Naive thymus-derived CD4-positive, alpha-beta T cell (primary cell): Measurements from ENCODE around the gene DHX34. TPM values are rescaled to one million over a fixed set of nuclear protein-coding genes. Genes with fewer than 3 reads are reported as not detected.

ENCODE experiments used
- ATAC-seq: fragments of 150-1000 bp; cut with Tn5 transposase; 2 replicates; pipeline ENCODE4 v1.10.0; 2021; ENCODE audit warnings: mild to moderate bottlenecking, moderate library complexity
- CTCF ChIA-PET: fragments of 350-600 bp; sonication (Branson Sonifier 250); formaldehyde crosslinking; loops from one replicate; lab custom pipeline; 2021; ENCODE audit warnings: antibody characterized with exemption; lab: Charles Lee
- POLR2A ChIA-PET: fragments of 350-600 bp; sonication (Branson Sonifier 250); formaldehyde crosslinking; loops from one replicate; lab custom pipeline; 2021; ENCODE audit warnings: antibody characterized with exemption, inconsistent platforms; lab: Charles Lee
- DNase-seq, 9 donors: peaks; one replicate each; pipeline versions ENCODE4 v3.0.0 to v3.0.0-alpha.2; 2020 to 2022; ENCODE audit warnings: mixed read lengths in 1 of 9
- H3K27ac ChIP-seq: one replicate; pipeline ENCODE4 v1.7.0; 2013; ENCODE audit warnings: mild to moderate bottlenecking, low read depth, low read length, moderate library complexity
- H3K27me3 ChIP-seq, 2 donors: one replicate each; pipeline ENCODE4 v1.7.0; 2013; ENCODE audit warnings: low read length in 2 of 2, mild to moderate bottlenecking in 2 of 2, moderate library complexity in 2 of 2; ENCODE audit not compliant: control insufficient read depth in 2 of 2, insufficient read depth in 2 of 2
- H3K36me3 ChIP-seq, 3 experiments: 1 replicate in 2 of 3; 2 replicates in 1 of 3; pipeline ENCODE4 v1.7.0; 2013; ENCODE audit warnings: low read length in 3 of 3, mild to moderate bottlenecking in 3 of 3, moderate library complexity in 1 of 3; ENCODE audit not compliant: insufficient read depth in 3 of 3, control insufficient read depth in 2 of 3
- H3K4me1 ChIP-seq, 2 donors: one replicate each; pipeline ENCODE4 v1.7.0; 2013; ENCODE audit warnings: low read length in 2 of 2, mild to moderate bottlenecking in 2 of 2, moderate library complexity in 1 of 2; ENCODE audit not compliant: control insufficient read depth in 2 of 2, insufficient read depth in 2 of 2
- H3K4me3 ChIP-seq: 2 replicates; pipeline ENCODE4 v1.7.0; 2013; ENCODE audit warnings: mild to moderate bottlenecking, low read length
- H3K9me3 ChIP-seq, 3 experiments: 1 replicate in 2 of 3; 2 replicates in 1 of 3; pipeline ENCODE4 v1.7.0; 2013; ENCODE audit warnings: low read length in 3 of 3; ENCODE audit not compliant: control insufficient read depth in 2 of 3
- H3K27ac Mint-ChIP-seq, 9 donors: one replicate each; pipeline ENCODE4 v1.8.0; 2020 to 2022; ENCODE audit warnings: mixed read lengths in 9 of 9, mild to moderate bottlenecking in 8 of 9, moderate library complexity in 5 of 9, inconsistent platforms in 2 of 9
- H3K27me3 Mint-ChIP-seq, 5 donors: one replicate each; pipeline ENCODE4 v1.8.0; 2021 to 2022; ENCODE audit warnings: mixed read lengths in 5 of 5, mild to moderate bottlenecking in 1 of 5
- H3K36me3 Mint-ChIP-seq, 5 donors: one replicate each; pipeline ENCODE4 v1.8.0; 2020 to 2022; ENCODE audit warnings: mixed read lengths in 5 of 5, mild to moderate bottlenecking in 3 of 5, inconsistent platforms in 1 of 5
- H3K4me1 Mint-ChIP-seq, 7 donors: one replicate each; pipeline ENCODE4 v1.8.0; 2020 to 2022; ENCODE audit warnings: mixed read lengths in 7 of 7, mild to moderate bottlenecking in 3 of 7, inconsistent platforms in 1 of 7
- H3K4me3 Mint-ChIP-seq, 10 donors: one replicate each; pipeline ENCODE4 v1.8.0; 2020 to 2022; ENCODE audit warnings: mild to moderate bottlenecking in 10 of 10, mixed read lengths in 10 of 10, moderate library complexity in 6 of 10, inconsistent platforms in 2 of 10
- H3K9me3 Mint-ChIP-seq, 11 donors: one replicate each; pipeline ENCODE4 v1.8.0; 2020 to 2022; ENCODE audit warnings: mixed read lengths in 11 of 11, mild to moderate bottlenecking in 4 of 11, inconsistent platforms in 1 of 11, moderate library complexity in 1 of 11
- intact Hi-C, 2 donors: fragments of 100-400 bp; cut with micrococcal nuclease; formaldehyde crosslinking; loops; one replicate each; pipeline ENCODE4 v1.15.1; 2023
- polyA plus RNA-seq, 2 donors: library from polyadenylated mRNA; unstranded; fragments of 300-500 nt; fragmentation: Illumina TruSeq; gene quantifications; one replicate each; pipeline ENCODE4 v1.2.3, GENCODE V29; 2021
- total RNA-seq, 6 experiments: library from RNA in 5 of 6; stranded (reverse) in 5 of 6; gene quantifications; 1 replicate in 5 of 6; 2 replicates in 1 of 6; pipeline ENCODE4 v1.2.3 and lab custom pipeline; 2021 to 2026

DHX34 gene
- total and polyA plus RNA-seq, 7 experiments from 2014 or later = 3.7 to 31.6 (median 16.9) TPM

- Histone ChIP-seq H3K36me3 (peaks cover 0 to 90% (median 10%) of the 10 kb centered on the region in 3 experiments), H3K9me3 (no peaks in the 10 kb centered on the region), H3K27ac (no peak overlapping the region), H3K4me3 (no peak overlapping the region), H3K27me3 (no peaks in the 10 kb centered on the region), H3K4me1 (no peaks in the 10 kb centered on the region)
- DNase-seq = no peak
- intact Hi-C loops = no loop called here
- ChIA-PET CTCF (interaction anchor here (0.6 kb wide), 1 partner anchor 418 kb away, joined by 3 read pairs; no protein-coding TSS in a partner anchor), POLR2A (no interaction called here)
- Mint-ChIP-seq H3K27me3 (no peaks in the 10 kb centered on the region), H3K9me3 (no peaks in the 10 kb centered on the region), H3K4me1 (peaks cover 0 to 9% (median 0%) of the 10 kb centered on the region in 7 donors), H3K4me3 (no peak overlapping the region), H3K27ac (no peak overlapping the region), H3K36me3 (peaks cover 3 to 31% (median 9%) of the 10 kb centered on the region in 5 donors)
- ATAC-seq = no peak
Measured at GRCh38 chr19:47372603-47373002, 23.5 kb downstream of the DHX34 start.

GRCh38 chr19:47373246-47374240, 24.4 kb downstream of the DHX34 start:
- intact Hi-C loops = no loop called here
- H3K4me1 Mint-ChIP-seq = peaks cover 0 to 9% (median 0%) of the 10 kb centered on the region in 7 donors
- H3K9me3 Mint-ChIP-seq = no peaks in the 10 kb centered on the region
- Histone ChIP-seq H3K4me1 (no peaks in the 10 kb centered on the region), H3K36me3 (peaks cover 0 to 99% (median 10%) of the 10 kb centered on the region in 3 experiments), H3K4me3 (no peak overlapping the region), H3K9me3 (no peaks in the 10 kb centered on the region), H3K27me3 (no peaks in the 10 kb centered on the region), H3K27ac (no peak overlapping the region)
- ChIA-PET CTCF (interaction anchor here (0.7 to 0.9 kb wide), 2 partner anchors 24 to 1700 kb away, joined by 3 to 5 read pairs; partner anchors contain the start of gene DHX34), POLR2A (interaction anchor here (1.2 kb wide), 1 partner anchor 24 kb away, joined by 5 read pairs; the partner anchor contains the start of gene DHX34)
- no peak overlapping the region for H3K4me3 Mint-ChIP-seq
- ATAC-seq = no peak
- no peak for DNase-seq
- peaks cover 3 to 36% (median 9%) of the 10 kb centered on the region in 5 donors for H3K36me3 Mint-ChIP-seq
- H3K27ac Mint-ChIP-seq = no peak overlapping the region
- no peaks in the 10 kb centered on the region for H3K27me3 Mint-ChIP-seq

GRCh38 chr19:47374876-47375693, 26.0 kb downstream of the DHX34 start:
- Histone ChIP-seq H3K4me3 (no peak overlapping the region), H3K4me1 (no peaks in the 10 kb centered on the region), H3K27me3 (no peaks in the 10 kb centered on the region), H3K9me3 (no peaks in the 10 kb centered on the region), H3K36me3 (peaks cover 0 to 96% (median 10%) of the 10 kb centered on the region in 3 experiments), H3K27ac (no peak overlapping the region)
- Mint-ChIP-seq H3K36me3 (peaks cover 3 to 30% (median 9%) of the 10 kb centered on the region in 5 donors), H3K9me3 (no peaks in the 10 kb centered on the region), H3K27me3 (no peaks in the 10 kb centered on the region), H3K4me1 (peaks cover 0 to 5% (median 0%) of the 10 kb centered on the region in 7 donors), H3K27ac (no peak overlapping the region), H3K4me3 (no peak overlapping the region)
- no peak for ATAC-seq
- CTCF ChIA-PET = no interaction called here
- DNase-seq = no peak
- intact Hi-C loops = no loop called here
- POLR2A ChIA-PET = no interaction called here

GRCh38 chr19:47375694-47376588, 26.8 kb downstream of the DHX34 start:
- intact Hi-C loops = no loop called here
- CTCF ChIA-PET = interaction anchor here (0.7 kb wide), 1 partner anchor 27 kb away, joined by 3 read pairs; no protein-coding TSS in a partner anchor
- H3K27ac Mint-ChIP-seq = no peak overlapping the region

GRCh38 chr19:47376589-47377144, 27.6 kb downstream of the DHX34 start:
- peaks cover 8 to 34% (median 15%) of the 10 kb centered on the region in 5 donors for H3K36me3 Mint-ChIP-seq
- ChIA-PET CTCF (no interaction called here), POLR2A (no interaction called here)
- no peak overlapping the region for H3K4me3 Mint-ChIP-seq
- no peaks in the 10 kb centered on the region for H3K27me3 ChIP-seq
- no peak overlapping the region for H3K27ac ChIP-seq
- H3K9me3 Mint-ChIP-seq = no peaks in the 10 kb centered on the region
- H3K4me3 ChIP-seq = no peak overlapping the region
- H3K9me3 ChIP-seq = no peaks in the 10 kb centered on the region
- H3K4me1 ChIP-seq = peaks cover 4 to 15% of the 10 kb centered on the region in 2 donors
- peaks cover 0 to 96% (median 10%) of the 10 kb centered on the region in 3 experiments for H3K36me3 ChIP-seq
- intact Hi-C loops = no loop called here
- no peak overlapping the region for H3K27ac Mint-ChIP-seq
- no peak for DNase-seq
- no peaks in the 10 kb centered on the region for H3K27me3 Mint-ChIP-seq
- H3K4me1 Mint-ChIP-seq = peaks cover 5 to 11% (median 6%) of the 10 kb centered on the region in 7 donors
- peak; percentile 79 for ATAC-seq

More at GRCh38 chr19:47375694-47376588, 26.8 kb downstream of the DHX34 start:
- DNase-seq (no peak), ATAC-seq (no peak)
- Mint-ChIP-seq H3K4me3 (no peak overlapping the region), H3K9me3 (no peaks in the 10 kb centered on the region), H3K4me1 (peaks cover 0 to 6% (median 0%) of the 10 kb centered on the region in 7 donors), H3K27me3 (no peaks in the 10 kb centered on the region), H3K36me3 (peaks cover 3 to 30% (median 10%) of the 10 kb centered on the region in 5 donors)
- peaks cover 0 to 96% (median 10%) of the 10 kb centered on the region in 3 experiments for H3K36me3 ChIP-seq
- POLR2A ChIA-PET = no interaction called here
- H3K9me3 ChIP-seq = no peaks in the 10 kb centered on the region
- H3K27me3 ChIP-seq = no peaks in the 10 kb centered on the region
- peaks cover 0 to 8% of the 10 kb centered on the region in 2 donors for H3K4me1 ChIP-seq
- H3K4me3 ChIP-seq = no peak overlapping the region
- H3K27ac ChIP-seq = no peak overlapping the region
